Cerebellar nuclear complex (tissue), 1 donor: ENCODE measurements around the gene STRIP1.
"Not testable (repeated sequence)": the region's sequence is repeated elsewhere in the genome, so short reads cannot be mapped to it uniquely, and the experiment has no call there.

ENCODE experiments used
- DNase-seq, 2 experiments: peaks; one replicate each; lab custom pipeline; 2025; lab: John Stamatoyannopoulos, UW

Gene STRIP1

DNA sequence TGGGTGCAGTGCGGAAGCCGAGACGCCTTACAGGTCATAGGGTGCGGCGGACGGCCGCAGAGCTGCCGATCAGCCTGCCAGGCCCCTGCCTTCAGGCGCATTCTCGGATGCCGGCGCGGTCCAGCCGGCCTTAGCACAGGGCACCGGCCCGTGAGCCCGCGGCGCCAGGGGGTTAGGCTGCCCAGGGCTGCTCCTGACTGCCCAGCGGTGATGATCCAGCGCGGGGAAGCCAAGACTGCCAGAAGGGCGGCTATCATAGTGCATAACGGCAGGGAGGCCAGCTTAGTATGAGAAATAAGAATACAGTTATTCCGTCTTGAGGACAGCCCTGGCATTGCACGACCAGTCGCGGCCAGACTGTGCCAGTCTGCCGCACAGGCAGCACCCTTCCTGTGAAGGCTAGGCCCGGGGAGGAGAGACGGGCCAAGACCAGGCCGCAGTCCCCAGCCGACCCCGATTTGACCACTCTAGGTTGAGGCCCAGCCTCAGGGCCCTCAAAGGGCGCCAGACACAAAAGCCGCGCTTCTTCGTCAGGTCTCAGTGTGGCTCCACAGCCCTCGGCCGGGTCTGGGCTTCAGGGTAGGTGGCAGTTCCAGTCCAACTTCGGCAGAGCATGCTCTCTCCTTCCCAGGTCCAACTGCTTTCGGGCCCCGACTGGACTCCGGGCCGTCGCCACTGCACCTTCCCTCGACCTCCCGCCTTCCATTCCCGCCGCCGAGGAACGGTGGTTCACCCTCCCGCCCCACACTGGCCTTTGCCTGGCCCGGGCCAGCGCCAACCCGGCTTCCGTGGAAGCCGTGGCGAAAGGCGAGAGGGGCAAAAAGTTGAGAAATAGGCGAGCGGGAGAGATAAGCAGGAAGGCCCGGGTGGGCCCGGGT is 35.2 kb downstream of the STRIP1 start:
- DNase-seq: no peak

DNA sequence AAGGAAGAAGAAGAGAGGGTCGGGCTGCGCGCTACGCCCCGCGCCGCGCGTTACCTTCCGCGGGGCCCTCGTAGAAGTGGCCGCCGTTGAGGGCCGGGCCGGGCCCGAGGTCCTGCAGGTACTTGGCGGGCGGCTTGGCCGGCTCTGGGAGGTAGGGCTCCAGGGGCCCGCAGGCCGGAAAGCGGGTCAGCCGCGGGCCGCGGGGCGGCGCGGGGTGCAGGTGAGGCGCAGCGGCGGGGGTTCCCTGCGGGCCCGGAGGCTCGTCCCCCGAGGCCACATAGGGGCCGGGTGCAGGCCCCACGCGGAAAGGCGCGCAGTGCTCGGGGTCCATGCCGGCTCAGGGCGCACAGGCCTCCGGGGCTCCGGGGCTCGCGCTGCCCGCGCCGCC is 35.9 kb downstream of the STRIP1 start:
- no peak for DNase-seq

- no peak for DNase-seq
Observed at GRCh38 chr1:110070671-110071242, 36.3 kb downstream of the STRIP1 start, which contains the start of gene ALX3. Gene ALX3, minus strand, starts transcription at chr1:110070672. Its CDS starts 60 bp downstream, at chr1:110070612.

GRCh38 chr1:110074166-110074565 is 39.7 kb downstream of the STRIP1 start:
- no peak for DNase-seq

- DNase-seq: no peak
Observed at GRCh38 chr1:110076789-110077500, 42.5 kb downstream of the STRIP1 start.

GRCh38 chr1:110079995-110080394 is 45.6 kb downstream of the STRIP1 start:
- not testable (repeated sequence) for DNase-seq

DNA sequence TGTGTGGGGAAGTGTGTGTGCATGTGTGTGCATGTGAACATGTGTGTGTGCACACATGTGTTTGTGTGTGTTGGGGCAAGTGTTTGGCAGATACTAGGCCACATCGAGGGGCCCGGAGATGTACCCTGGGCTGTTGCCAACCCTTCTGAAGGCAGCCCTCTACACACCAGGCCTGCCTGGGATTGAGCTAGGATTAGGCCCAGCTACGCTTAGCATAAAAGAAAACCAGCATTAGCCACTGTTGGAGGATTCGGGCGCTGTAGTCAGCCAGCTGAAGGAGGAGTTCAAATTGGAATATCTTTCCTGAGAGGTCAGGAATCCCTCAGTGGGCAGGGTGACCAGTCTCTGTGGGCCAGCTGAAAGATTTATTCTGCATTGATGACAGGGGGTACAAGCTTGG is 46.6 kb downstream of the STRIP1 start:
- no peak for DNase-seq

DNA sequence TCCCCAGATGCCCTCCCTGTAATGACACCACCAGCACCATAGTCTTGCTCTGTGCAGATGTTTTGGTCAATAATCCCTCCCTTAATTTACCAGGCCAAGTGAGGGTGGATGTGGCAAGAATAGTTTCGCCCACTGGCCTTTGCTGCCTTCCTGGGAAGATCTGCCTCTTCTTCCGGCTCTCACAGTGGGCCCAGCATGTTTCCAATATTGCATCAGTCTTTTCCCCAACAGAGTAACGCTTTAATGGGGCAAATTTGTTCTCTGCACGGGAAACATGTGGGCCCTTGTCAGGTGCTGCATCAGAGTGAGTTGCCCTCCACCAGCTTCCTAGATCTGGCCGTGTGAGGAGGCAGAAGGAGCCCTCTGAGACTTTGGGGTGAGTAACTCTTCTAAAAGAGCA is 48.1 kb downstream of the STRIP1 start:
- DNase-seq: no peak

- no peak for DNase-seq
Observed at GRCh38 chr1:110083061-110083865, 48.8 kb downstream of the STRIP1 start.

DNA sequence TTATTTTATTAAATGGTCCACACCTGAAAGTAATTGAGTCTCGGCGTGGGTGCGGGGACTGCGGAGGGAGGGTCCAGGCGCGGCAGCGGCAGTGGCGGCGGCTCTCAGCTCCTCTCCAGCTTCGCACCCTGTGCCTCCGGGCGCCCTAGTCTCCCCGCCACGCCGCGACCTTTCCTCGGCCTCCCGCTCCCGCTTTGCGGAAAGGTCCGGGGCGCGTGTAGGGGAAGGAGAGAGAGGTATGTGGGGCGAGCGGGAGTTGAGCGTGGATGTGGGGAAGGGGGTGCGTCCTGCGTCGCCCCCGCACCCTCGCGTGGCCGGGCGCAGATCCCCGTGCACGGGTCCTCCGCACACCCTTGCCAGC is 49.4 kb downstream of the STRIP1 start:
- DNase-seq: no peak

- no peak for DNase-seq
Observed at GRCh38 chr1:110084227-110085078, 50.0 kb downstream of the STRIP1 start.

GRCh38 chr1:110085671-110086070 is 51.2 kb downstream of the STRIP1 start:
- DNase-seq: no peak

GRCh38 chr1:110086961-110087360 is 52.5 kb downstream of the STRIP1 start:
- no peak for DNase-seq

DNA sequence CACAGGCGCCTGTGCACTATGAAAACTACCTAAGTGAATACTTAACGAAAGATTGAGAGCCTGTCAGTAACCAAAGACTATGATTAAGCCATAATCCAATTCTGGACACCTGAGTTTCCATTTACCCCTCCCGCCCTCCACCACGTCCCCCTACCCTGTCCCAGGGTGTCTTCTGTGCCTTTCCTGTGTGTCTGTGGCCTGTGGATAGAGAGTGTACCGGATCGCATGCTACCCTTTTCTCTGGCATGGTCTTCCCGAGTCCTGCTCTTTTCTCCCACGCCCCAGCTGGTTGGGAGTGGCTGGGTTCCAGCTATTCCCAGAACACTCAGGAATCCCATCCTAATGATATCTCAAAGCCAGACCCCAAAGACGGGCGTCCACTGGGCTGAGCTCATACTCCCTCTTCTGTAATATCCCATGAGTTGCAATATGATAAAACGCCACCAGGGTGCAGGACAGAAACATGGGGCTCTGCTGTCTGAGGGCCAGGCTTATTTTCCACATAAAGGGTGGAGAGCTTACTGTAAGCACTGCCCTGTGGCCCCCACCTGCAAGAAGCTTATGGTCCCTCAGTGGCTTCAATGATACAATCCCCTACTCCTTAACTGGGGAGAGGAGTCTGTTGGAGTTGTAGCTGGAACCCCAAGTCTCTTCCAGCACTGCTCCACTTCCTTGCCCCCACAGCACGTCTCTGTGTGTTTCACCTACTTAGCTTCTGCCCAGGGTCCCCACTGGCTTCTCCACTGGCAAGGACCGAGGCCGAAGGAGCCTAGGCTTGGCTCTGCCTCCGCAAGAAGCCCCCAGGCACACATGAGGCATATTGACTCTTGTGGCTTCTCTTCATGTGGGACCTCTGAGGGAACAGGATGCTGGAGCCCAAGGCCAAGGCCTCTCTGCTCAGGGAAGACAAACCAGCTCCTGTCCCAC is 53.7 kb downstream of the STRIP1 start:
- DNase-seq: no peak

DNA sequence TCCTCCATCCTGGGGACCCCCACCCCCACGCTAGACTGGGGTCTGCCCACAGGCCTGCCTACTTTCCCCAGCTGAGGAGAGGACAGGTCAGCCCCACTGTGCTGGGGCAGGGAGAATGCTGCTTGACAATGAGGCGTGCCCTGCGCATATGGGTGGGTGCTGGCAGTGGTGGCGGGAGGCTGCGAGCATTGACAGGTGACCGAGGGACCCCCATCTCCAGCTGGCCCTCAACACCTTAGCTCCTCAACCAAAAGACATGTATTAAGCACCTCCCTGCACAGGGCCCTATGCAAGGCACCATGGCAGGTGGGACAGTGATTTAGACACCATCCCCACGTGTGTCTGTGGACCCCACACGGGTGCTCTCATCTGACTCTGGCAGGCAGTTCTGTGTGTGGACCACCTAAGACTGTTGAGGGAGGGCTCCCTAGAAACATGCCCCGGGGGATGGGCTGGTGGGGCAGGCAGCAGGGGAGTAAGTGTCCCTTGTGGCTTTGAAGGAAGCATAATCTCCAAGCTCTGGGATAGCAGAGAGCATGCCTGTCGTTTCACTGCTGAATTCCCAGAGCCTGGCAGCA is 54.4 kb downstream of the STRIP1 start:
- no peak for DNase-seq

GRCh38 chr1:110089561-110090275 is 55.3 kb downstream of the STRIP1 start:
- no peak for DNase-seq

DNA sequence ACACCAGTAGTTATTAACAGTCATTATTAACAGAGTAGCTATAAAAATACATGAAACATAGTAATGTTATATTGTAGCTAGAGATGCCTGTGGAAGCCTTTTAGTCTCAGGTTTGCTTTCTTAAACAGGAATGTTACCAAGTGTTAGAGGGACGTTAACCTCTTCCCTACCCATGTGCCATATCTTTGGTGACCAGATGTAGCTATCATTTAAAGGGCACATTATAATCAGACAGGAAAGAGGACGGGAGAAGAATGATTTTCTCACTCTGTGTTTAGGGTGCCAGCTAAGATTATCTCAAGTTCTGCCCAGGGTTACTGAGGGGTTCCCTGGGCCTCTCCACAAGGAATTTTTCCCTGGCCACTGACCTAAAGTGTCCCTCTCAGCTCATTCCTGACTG is 57.0 kb downstream of the STRIP1 start:
- no peak for DNase-seq

DNA sequence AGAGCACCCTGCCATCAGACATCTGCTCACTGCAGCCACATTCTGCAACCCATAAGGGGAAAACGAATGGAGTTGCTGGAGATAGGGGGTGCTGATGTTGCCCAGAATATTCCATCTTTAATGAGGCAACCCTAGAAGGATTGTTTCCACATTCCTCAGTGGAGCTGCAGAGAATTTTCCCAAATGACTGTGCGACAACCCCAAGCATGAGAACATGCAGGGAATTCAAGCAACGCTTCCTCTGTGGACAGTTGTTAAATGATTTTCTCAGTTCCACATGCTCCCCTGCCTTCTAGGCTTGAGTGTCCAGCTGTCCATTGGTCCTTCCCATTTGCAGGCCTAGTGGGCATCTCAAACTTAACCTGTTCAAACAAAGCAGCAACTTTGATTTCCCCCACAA is 57.4 kb downstream of the STRIP1 start:
- DNase-seq: no peak

- no peak for DNase-seq
Observed at GRCh38 chr1:110092991-110093390, 58.6 kb downstream of the STRIP1 start.
